Activated naive CD8-positive, alpha-beta T cell treated with anti-CD3 and anti-CD28 coated beads, Interleukin-2, amount 10 ng/mL, durations not matched to agents 7 days and 5 days (primary cell): ENCODE data around the gene MEGF6. TPM values are rescaled to one million over a fixed set of nuclear protein-coding genes. Genes with fewer than 3 reads are reported as not detected.

Experiments
- ATAC-seq: fragments of 150-1000 bp; cut with Tn5 transposase; one replicate; pipeline ENCODE4 v1.10.0; 2021; ENCODE audit warnings: low read depth, moderate library complexity
- POLR2A ChIA-PET: fragments of 350-600 bp; sonication (Branson Sonifier 250); formaldehyde crosslinking; loops from one replicate; lab custom pipeline; 2021; ENCODE audit warnings: antibody characterized with exemption; lab: Charles Lee
- DNase-seq: peaks from one replicate; pipeline ENCODE4 v3.0.0; 2021
- H3K27ac Mint-ChIP-seq: one replicate; pipeline ENCODE4 v1.8.0; 2022; ENCODE audit warnings: mild to moderate bottlenecking, mixed read lengths
- H3K27me3 Mint-ChIP-seq: one replicate; pipeline ENCODE4 v1.8.0; 2022; ENCODE audit warnings: mild to moderate bottlenecking, moderate library complexity, mixed read lengths
- H3K36me3 Mint-ChIP-seq: one replicate; pipeline ENCODE4 v1.8.0; 2021; ENCODE audit warnings: mild to moderate bottlenecking, mixed read lengths
- H3K4me1 Mint-ChIP-seq: one replicate; pipeline ENCODE4 v1.8.0; 2021; ENCODE audit warnings: mixed read lengths
- H3K4me3 Mint-ChIP-seq: one replicate; pipeline ENCODE4 v1.8.0; 2022; ENCODE audit warnings: mild to moderate bottlenecking, moderate library complexity, mixed read lengths
- H3K9me3 Mint-ChIP-seq: one replicate; pipeline ENCODE4 v1.8.0; 2021; ENCODE audit warnings: mixed read lengths
- total RNA-seq, 2 experiments: library from RNA; stranded (reverse); gene quantifications; one replicate each; pipeline ENCODE4 v1.2.3, GENCODE V29; 2021

MEGF6 gene
- total RNA-seq, 2 experiments from 2014 or later, result 56.6 TPM

DNA sequence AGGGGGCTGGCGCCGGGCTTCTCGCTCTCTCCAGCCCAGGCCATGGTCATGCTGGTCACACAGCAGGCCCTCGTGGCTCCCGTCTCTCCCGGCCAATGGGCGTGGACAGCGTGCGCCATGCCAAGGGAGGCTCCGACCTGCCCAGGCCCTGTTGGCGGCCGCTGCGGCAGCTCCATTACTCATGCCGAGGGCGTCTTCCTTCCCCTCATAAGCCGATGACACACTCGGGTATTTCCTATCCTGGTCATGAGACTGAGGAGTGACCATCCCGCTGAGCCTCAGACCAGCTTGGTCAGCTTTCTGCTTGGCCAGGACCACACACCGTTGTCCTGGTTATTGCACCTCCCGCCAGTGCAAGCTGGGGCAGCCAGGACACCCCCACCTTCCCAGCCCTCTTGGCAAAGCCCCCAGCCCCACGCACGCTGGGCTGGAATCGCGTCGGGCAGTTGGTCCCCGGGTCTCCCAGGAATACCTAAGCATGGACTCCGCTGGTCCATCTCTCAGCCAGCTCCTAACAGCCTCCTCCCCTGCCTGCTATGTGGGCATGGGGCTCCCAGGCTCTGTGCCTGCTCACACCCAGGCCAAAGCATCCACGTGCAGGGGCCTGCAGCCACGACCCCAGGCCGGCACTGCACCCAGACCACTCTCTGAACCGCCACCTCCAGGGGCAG, 107.0 kb downstream of the MEGF6 start:
- Mint-ChIP-seq H3K27me3 (no peaks in the 10 kb centered on the region), H3K9me3 (no peaks in the 10 kb centered on the region), H3K4me1 (no peaks in the 10 kb centered on the region), H3K27ac (no peak overlapping the region), H3K4me3 (no peak overlapping the region), H3K36me3 (no peaks in the 10 kb centered on the region)
- DNase-seq, result no peak
- POLR2A ChIA-PET, result no interaction called here
- ATAC-seq, result no peak

DNA sequence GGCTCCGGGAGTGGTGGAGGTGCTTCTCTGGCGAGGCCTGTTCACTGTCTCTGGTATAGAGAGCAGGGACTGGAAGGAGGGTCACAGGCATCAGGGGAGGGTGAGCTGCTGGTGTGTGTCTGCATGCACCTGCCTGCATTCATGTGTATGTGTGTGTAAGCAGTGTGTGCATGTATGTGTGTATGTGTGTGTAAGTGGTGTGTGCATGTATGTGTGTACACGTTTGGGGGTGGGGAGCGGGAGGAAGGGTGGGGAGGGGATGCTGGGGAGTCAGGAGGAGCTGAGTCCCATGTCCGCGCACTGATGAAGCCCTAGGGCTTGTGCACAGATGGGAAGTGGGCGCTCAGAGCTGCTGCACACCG, 107.8 kb downstream of the MEGF6 start:
- ATAC-seq, result no peak
- no peaks in the 10 kb centered on the region for H3K27me3 Mint-ChIP-seq
- no peak overlapping the region for H3K27ac Mint-ChIP-seq
- DNase-seq, result no peak
- H3K9me3 Mint-ChIP-seq, result no peaks in the 10 kb centered on the region
- H3K36me3 Mint-ChIP-seq, result no peaks in the 10 kb centered on the region
- POLR2A ChIA-PET, result no interaction called here
- H3K4me1 Mint-ChIP-seq, result no peaks in the 10 kb centered on the region
- no peak overlapping the region for H3K4me3 Mint-ChIP-seq

DNA sequence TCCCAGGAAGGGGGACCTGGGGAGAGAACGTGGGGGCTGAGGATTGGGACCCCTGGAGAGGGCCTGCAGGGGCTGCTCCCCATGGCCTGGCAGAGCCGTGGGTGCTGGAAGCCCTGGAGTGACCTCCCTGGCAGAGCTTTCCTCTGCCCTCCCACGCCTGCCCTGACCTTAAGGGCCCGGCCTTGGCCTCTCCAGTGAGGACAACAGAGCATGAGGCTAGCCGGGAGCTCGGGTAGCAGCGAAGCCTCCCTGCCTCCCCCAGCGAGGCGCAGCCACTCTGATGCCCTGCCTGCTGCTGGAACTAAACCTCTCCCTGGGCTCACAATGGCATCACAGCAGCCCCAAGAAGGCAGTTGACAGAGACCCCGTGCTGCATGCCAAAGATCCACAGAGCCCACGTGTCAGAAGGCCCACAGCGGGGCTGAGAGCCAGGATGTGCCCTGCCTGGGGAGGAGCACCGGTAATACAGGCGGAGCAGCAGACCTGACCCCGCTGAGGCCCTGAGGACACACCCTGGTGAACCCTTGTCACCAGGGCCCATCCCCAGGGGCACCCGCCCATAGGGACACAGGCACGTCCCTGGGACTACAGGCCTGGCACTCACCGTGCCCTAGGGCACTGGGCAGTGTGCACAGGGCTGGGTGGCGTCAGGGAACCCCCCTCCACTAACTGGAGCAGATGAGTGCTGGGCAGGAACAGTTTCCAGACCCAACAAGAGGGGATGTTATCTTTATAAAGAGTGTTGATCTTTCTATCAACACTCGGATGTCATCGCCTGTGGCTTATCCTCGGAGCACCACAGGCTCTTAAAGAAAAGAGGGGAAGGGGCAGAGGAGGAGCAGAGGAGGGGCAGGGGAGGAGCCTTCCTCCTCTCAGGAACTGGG, 108.4 kb downstream of the MEGF6 start:
- DNase-seq (no peak), ATAC-seq (no peak)
- H3K27me3 Mint-ChIP-seq, result no peaks in the 10 kb centered on the region
- H3K4me1 Mint-ChIP-seq, result no peaks in the 10 kb centered on the region
- H3K36me3 Mint-ChIP-seq, result no peaks in the 10 kb centered on the region
- POLR2A ChIA-PET, result no interaction called here
- H3K27ac Mint-ChIP-seq, result no peak overlapping the region
- H3K4me3 Mint-ChIP-seq, result no peak overlapping the region
- no peaks in the 10 kb centered on the region for H3K9me3 Mint-ChIP-seq

DNA sequence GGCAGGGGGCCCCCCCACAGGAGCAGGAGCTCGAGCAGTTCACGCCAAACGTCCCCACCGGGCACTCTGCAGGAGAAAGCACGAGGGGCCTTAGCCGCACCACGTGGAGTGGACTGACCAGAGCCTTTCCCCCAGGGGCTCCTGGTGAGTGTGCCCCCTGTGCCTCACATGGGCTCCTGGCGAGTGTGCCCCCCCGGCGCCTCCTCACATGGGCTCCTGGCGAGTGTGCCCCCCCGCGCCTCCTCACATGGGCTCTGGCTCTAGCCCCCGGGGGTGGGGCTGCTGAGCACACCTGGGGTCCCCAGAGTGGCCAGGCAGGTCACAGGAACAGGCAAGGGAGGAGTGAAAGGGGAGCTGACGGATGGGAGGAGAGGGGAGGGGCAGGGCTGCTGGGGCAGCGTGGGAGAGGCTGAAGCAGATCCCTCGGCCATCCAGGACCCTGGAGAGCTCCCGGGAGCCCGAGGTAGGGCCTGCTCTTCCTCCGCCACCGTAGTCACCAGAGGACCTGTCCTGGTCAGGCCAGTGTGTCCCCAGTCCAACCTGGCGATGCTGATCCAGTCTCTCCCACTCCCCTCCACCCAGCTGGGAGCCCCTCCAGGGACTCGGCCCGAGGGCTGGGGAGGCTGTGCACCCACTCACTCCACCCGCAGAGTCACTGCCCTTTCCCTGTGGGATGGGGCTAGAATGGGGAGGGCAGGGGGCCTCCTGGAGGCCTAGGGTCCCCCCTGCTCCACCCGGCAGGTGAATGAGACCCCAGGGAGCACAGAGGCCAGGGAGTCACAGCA, 109.3 kb downstream of the MEGF6 start:
- POLR2A ChIA-PET, result no interaction called here
- Mint-ChIP-seq H3K27me3 (no peaks in the 10 kb centered on the region), H3K4me1 (no peaks in the 10 kb centered on the region), H3K4me3 (no peak overlapping the region), H3K9me3 (no peaks in the 10 kb centered on the region), H3K27ac (no peak overlapping the region), H3K36me3 (no peaks in the 10 kb centered on the region)
- peak; percentile 31 for ATAC-seq
- DNase-seq, result no peak

GRCh38 chr1:3501437-3501836, 109.9 kb downstream of the MEGF6 start:
- H3K27me3 Mint-ChIP-seq, result no peaks in the 10 kb centered on the region
- no peaks in the 10 kb centered on the region for H3K4me1 Mint-ChIP-seq
- no peaks in the 10 kb centered on the region for H3K36me3 Mint-ChIP-seq
- ATAC-seq (no peak), DNase-seq (no peak)
- POLR2A ChIA-PET, result no interaction called here
- H3K4me3 Mint-ChIP-seq, result no peak overlapping the region
- no peaks in the 10 kb centered on the region for H3K9me3 Mint-ChIP-seq
- H3K27ac Mint-ChIP-seq, result no peak overlapping the region

- DNase-seq, result no peak
- Mint-ChIP-seq H3K27me3 (no peaks in the 10 kb centered on the region), H3K4me3 (no peak overlapping the region), H3K4me1 (no peaks in the 10 kb centered on the region), H3K27ac (no peak overlapping the region), H3K9me3 (no peaks in the 10 kb centered on the region), H3K36me3 (no peaks in the 10 kb centered on the region)
- POLR2A ChIA-PET, result no interaction called here
- ATAC-seq, result no peak
Measured at GRCh38 chr1:3500265-3500835, 111.0 kb downstream of the MEGF6 start.

DNA sequence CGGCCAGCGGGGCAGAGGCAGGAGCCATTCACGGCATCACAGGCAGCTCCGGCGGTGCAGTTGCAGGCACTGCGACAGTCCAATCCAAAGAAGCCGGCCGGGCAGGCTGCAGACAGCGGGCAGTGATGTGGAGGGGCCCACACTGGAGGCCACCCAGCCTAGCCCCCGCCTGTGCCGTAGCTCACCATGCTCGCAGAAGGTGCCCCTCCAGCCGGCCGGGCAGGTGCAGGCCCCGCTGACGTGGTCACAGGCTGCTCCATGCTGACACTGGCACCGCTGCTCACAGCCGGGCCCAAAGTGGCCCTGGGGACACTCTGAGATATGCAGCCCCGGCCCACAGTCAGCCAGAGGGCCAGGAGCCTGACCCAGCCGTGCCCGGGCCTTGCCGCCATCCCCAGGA, 111.7 kb downstream of the MEGF6 start:
- H3K9me3 Mint-ChIP-seq, result no peaks in the 10 kb centered on the region
- DNase-seq (no peak), ATAC-seq (no peak)
- H3K27ac Mint-ChIP-seq, result no peak overlapping the region
- POLR2A ChIA-PET, result no interaction called here
- no peaks in the 10 kb centered on the region for H3K27me3 Mint-ChIP-seq
- no peaks in the 10 kb centered on the region for H3K4me1 Mint-ChIP-seq
- H3K4me3 Mint-ChIP-seq, result no peak overlapping the region
- H3K36me3 Mint-ChIP-seq, result no peaks in the 10 kb centered on the region

DNA sequence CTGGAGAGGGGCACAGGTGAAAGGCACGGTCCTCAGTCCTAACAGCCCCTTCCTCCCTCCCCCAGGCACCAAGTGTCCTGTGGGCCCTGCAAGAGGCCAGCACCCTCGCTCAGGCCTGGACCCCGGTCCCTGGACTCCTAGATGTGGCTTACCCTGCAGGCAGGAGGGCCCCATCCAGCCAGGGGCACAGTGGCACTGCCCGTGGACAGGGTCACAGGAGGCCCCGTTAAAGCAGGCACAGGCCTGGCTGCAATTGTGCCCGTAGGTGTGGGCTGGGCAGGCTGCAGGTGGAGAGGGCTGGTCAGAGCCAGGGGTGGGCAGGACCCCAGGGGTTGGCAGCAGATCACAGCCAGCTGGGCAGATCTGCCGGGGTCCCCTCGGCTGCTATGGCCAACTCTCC, 112.3 kb downstream of the MEGF6 start:
- Mint-ChIP-seq H3K27me3 (no peaks in the 10 kb centered on the region), H3K9me3 (no peaks in the 10 kb centered on the region), H3K4me1 (no peaks in the 10 kb centered on the region), H3K27ac (no peak overlapping the region), H3K4me3 (no peak overlapping the region), H3K36me3 (no peaks in the 10 kb centered on the region)
- no peak for DNase-seq
- POLR2A ChIA-PET, result no interaction called here
- ATAC-seq, result no peak

- DNase-seq (no peak), ATAC-seq (no peak)
- Mint-ChIP-seq H3K4me1 (no peaks in the 10 kb centered on the region), H3K4me3 (no peak overlapping the region), H3K27ac (no peak overlapping the region), H3K36me3 (no peaks in the 10 kb centered on the region), H3K9me3 (no peaks in the 10 kb centered on the region), H3K27me3 (no peaks in the 10 kb centered on the region)
- POLR2A ChIA-PET, result no interaction called here
Measured at GRCh38 chr1:3498246-3498930, 112.9 kb downstream of the MEGF6 start.

GRCh38 chr1:3497521-3497920, 113.8 kb downstream of the MEGF6 start:
- H3K9me3 Mint-ChIP-seq, result no peaks in the 10 kb centered on the region
- ATAC-seq (no peak), DNase-seq (no peak)
- no peaks in the 10 kb centered on the region for H3K36me3 Mint-ChIP-seq
- H3K27ac Mint-ChIP-seq, result no peak overlapping the region
- POLR2A ChIA-PET, result no interaction called here
- H3K4me3 Mint-ChIP-seq, result no peak overlapping the region
- no peaks in the 10 kb centered on the region for H3K4me1 Mint-ChIP-seq
- H3K27me3 Mint-ChIP-seq, result no peaks in the 10 kb centered on the region

DNA sequence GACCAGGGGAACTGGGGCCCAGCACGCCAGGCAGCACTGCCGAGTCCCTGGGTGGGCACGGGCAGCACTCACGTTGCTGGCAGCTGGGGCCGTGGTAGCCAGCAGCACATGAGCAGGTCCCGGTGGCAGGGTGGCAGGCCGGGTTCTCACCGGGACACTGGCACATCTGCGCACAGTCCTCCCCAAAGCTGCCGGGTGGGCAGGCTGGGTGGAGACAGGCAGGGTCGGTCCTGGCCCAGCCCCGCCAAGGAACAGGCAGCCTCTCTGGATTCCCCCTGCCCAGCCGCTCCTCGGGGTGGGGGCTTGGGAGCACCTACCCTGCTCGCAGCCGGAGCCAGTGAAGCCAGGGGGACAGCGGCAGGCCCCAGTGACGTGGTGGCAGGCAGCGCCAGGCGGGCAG, 114.4 kb downstream of the MEGF6 start:
- Mint-ChIP-seq H3K4me3 (no peak overlapping the region), H3K27ac (no peak overlapping the region), H3K36me3 (no peaks in the 10 kb centered on the region), H3K9me3 (no peaks in the 10 kb centered on the region), H3K27me3 (no peaks in the 10 kb centered on the region), H3K4me1 (no peaks in the 10 kb centered on the region)
- POLR2A ChIA-PET, result no interaction called here
- ATAC-seq (no peak), DNase-seq (no peak)

DNA sequence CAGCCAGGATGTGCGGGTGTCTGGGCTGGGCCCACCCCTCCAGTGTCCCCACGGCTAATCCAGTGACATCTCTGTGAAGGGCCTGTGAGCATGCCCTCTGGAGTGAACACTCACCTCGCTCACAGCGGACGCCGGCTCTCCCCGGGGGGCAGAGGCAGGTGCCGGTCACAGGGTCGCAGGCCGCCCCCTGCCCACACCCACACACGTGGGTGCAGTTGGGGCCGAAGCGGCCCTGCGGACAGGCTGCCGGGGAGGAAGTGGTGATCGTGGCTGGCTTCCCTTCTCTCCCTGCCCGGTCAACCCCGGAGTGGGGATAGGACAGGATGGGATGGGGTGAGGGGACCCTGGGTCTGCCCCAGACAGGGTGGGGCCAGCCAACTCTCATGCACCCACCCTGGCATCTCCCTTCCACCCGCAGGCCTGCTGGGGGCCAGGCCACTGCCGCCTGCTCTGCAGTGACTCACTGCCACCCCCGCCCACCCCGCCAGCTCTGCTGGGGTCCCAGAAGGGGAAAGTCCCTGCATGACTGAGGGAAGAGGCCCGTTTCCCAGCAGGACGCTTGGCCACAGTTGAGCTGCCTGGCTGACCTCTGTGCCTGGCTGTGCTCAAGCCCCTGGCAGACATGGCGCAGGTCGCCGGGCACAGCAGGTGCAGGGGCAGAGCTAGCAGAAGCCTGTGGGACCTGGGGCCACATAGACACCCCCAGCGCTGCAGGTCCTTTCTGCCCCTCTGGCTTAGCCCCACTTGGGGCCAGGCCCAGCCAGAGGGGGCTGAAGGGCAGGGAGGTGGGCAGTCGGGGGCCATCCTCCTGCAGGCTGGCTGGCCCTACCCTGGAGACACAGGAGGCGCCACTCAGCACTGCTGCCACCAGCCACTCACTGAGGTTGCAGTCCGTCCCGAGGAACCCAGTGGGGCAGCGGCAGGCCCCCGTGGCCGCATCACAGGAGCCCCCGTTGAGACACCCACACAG, 115.2 kb downstream of the MEGF6 start:
- Mint-ChIP-seq H3K4me3 (no peak overlapping the region), H3K36me3 (no peaks in the 10 kb centered on the region), H3K9me3 (no peaks in the 10 kb centered on the region), H3K27ac (no peak overlapping the region), H3K4me1 (peaks cover 4% of the 10 kb centered on the region), H3K27me3 (no peaks in the 10 kb centered on the region)
- POLR2A ChIA-PET, result no interaction called here
- ATAC-seq, result no peak
- DNase-seq, result no peak
